Adrenal gland (tissue), 5 donors: Measurements from ENCODE around the gene CASD1.

ENCODE experiments used
- CTCF ChIP-seq, 6 experiments: fragments of 450-650 bp in 4 of 6; fragments of 200-600 bp in 2 of 6; sonication (generic) in 1 of 6; IDR thresholded peaks; 1 replicate in 5 of 6; 2 replicates in 1 of 6; pipeline versions ENCODE4 v1.5.1 to v1.8.0; 2016 to 2021; ENCODE audit warnings: antibody characterized with exemption in 6 of 6, mild to moderate bottlenecking in 2 of 6, moderate library complexity in 1 of 6
- POLR2A ChIP-seq, 2 donors: fragments of 450-650 bp; IDR thresholded peaks; one replicate each; pipeline ENCODE4 v1.6.1; 2017; ENCODE audit warnings: antibody characterized with exemption in 2 of 2, mild to moderate bottlenecking in 2 of 2, moderate library complexity in 1 of 2
- donor health status: DM: no; HTN: no; CAD: no.

GRCh38 chr7:94576316-94576715 is 66.7 kb downstream of the CASD1 start:
- TF ChIP-seq CTCF (IDR thresholded peaks at IDR 0.05) = no peak
- TF ChIP-seq POLR2A (IDR thresholded peaks at IDR 0.05) = no peak
